NCI-H1048 (cell line): ENCODE data around the gene ELMO1.

Experiments
- DNase-seq: peaks from one replicate; lab custom pipeline; 2025; lab: John Stamatoyannopoulos, UW

The ELMO1 gene

DNA sequence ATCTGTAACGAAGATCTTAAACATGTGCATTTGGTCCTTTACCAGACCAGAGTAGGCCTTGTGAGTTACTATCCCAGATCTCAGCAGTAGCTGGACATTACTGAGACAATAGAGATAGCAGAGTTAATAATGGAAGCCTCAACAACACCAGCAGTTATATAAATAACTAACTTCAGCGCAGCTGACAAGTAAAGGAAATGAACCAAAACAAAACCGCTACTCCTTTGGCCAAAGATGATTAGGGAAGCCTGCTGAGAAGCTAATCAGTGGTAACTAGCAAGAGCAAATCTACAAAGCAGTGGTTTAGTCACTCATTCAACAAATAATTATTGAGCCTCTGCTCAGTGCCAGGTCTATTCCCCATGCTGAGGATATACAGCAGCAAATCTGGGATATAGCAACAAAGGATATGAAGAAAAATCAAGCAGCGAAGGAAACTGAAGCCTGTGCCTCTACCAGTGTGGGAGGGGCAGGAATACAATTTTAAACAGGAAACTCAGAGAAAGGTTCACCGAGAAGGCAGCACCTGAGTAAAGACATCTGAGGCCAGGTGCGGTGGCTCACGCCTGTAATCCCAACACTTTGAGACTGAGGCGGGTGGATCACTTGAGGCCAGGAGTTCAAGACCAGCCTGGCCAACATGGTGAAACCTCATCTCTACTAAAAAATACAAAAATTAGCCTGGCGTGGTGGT, 103.6 kb downstream of the ELMO1 start:
- no peak for DNase-seq

- no peak for DNase-seq
Observed at GRCh38 chr7:37342688-37343471, 105.8 kb downstream of the ELMO1 start.

DNA sequence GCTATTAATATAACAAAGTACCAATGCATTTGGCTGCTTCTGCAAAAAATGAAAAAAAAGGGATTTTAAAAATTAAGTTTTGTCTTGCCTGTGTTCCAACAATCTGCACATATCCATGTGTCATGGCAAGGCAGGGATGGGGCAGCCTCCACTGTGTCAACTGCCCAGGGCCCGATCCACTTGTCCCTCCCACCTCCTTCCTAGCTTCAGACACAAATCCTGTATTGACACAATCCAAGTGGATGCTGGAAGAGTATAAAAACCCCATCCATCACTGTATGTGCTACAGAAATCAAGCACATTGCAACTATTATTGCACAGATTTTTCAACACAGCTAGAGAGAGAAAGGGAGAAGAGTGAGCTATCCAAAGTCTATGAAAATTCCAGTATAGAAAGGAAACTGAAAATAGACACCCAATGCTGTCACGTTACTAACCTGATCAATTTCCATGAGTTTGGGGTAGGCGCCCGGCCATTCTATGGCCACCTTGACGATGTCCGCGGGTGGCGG, 106.4 kb downstream of the ELMO1 start:
- DNase-seq, result no peak

DNA sequence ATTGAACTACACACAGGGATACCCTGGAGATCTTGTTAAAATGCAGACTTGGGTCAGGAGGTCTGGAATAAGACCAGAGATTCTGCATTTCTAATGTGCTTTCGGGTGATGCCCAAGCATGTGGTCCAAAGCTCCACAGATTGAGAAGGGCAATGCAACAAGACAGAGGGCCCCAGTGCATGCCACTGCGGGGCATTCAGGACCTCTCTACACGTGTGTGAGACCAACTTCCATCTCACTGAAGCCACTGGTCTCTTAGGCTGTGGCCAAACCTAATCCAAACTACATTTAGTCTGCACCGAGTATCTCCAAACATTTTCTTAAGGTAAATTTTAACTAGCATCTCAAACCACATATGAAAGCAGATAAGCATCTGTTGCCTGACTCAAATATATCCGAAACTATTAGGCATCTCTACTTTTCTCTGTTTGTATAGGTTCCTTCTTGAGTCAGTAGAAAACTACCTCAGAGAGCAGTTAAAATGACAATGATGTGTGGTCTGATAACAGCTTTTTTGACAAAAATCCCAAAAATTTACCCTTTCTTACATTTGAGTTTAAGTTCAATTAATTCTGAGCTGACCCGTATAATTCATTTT, 107.5 kb downstream of the ELMO1 start:
- no peak for DNase-seq

DNA sequence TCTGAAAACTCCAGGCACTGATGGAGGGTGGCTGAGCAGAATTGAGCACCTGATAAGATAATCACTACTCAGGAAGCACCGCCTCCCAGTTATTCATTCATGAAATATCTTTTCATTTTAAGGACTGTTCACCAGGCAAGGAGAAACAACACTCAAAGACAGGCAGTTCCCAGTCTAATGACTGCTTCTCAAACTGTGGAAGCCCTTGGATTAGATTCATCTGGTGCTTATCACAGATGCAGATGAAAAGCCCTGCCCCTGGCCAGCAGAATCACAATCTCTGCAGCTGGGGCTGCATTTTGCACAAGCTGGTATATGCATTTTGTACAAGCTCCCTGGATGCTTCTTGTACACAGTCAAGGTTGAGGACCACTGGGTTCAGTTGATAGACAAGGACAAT, 109.7 kb downstream of the ELMO1 start:
- DNase-seq, result no peak

GRCh38 chr7:37337522-37337921, 111.1 kb downstream of the ELMO1 start:
- no peak for DNase-seq

GRCh38 chr7:37336259-37336658, 112.4 kb downstream of the ELMO1 start:
- no peak for DNase-seq

DNA sequence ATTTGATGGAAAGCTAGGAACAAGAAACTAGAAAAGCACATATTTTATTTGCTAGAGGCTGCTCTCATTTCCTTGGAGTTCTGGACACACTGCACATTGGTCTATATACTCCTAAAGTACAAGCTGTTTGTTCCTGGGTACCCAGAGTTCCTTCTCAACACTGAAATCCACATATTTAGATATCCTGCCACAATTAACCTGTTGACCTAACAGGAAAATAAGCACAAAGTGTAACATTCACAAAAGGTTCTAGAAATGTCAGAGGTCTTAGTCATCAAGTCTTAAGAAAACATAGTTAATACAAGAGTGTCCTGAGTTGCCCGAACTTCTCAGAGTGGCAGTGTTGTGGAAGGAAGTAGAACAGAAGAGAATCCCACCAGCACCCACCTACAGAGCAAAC, 115.6 kb downstream of the ELMO1 start:
- no peak for DNase-seq

DNA sequence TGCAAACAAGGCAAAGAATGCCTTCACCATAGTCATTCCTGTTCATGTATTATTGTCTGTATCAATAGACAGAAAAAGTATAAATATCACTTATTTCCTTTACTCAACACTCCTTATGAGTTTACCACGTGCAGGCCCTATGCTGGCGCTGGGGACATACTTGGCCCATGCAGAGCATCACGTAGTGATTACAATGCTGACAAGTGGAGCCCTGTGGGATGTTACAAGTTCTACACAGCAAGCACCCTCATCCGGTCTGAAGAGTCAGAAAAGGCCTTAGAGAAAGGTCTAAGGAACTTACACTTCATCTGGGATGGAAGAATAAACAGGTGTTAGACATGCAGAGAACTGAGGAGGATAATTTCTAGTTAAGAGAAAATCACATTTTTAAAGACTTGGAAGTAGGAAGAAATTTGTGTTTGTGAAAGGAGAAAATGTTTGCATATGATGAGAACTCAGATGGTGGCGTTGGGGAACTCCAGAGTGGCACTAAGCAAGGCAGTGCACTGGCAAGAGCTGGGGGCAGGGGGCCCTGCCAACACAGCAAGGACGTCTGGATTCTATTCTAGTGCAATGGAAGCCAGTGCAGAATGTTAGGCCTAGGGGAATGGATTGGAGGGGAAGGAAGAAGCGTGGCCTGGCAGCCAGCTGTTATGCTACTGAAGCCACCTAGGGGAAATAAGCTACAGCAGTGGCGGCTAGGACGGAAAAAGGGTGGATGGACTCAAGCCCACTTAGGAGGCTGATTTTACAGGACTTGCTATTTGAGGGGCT, 116.2 kb downstream of the ELMO1 start:
- no peak for DNase-seq

DNA sequence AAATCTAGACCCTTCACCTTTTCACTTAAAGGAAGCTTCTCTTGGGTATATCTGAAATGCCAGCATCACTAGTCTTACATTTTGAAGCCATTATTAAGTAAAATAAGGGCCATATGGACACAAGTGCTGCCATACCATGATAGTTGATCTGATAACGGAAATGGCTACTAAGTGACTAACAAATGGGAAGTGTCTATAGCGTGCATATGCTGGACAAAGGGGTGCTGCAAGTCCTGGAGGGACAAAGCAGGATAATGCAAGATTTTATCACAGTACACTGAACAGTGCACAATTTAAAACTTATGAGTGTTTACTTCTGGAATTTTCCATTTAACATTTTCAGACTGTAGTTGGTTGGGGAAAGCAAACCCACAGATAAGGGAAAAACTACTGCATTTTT, 117.9 kb downstream of the ELMO1 start:
- DNase-seq, result no peak

DNA sequence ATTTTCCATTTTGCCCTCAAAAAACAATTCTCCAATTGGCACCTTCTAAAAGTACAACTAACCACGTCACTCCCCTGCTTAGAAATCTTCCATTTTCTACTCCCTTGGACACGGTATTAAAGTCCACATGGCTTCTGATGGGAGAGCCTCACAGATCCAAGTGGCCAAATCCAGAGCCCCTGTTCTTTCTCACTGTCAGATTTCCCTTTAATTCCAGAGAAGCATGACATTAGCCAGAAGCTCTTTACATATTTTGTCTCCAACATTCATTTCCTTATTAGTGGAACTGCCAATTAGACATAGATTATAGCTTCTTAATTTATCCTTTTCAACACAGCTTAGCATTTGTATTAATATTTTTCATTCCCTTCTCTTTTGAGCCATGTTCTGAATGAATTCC, 118.7 kb downstream of the ELMO1 start:
- DNase-seq, result no peak

DNA sequence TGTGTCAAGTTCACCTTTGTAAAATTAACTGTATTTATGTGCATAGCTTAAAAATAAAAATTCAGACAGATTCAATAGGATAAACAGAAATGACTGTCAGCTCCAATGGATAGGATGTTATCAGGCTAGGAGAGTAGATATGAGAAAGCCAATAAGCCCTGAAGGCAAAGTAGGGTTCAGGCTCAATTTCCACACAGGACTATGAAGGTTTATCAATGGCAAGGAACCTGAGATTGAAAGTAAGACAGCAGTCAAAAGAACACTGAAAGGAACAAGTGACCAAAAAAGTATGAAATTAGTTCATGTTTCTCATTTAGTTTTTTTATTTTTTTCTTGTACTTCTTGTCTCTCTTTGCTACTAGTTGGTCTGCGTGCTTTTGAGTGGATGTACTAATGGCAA, 121.4 kb downstream of the ELMO1 start:
- no peak for DNase-seq

DNA sequence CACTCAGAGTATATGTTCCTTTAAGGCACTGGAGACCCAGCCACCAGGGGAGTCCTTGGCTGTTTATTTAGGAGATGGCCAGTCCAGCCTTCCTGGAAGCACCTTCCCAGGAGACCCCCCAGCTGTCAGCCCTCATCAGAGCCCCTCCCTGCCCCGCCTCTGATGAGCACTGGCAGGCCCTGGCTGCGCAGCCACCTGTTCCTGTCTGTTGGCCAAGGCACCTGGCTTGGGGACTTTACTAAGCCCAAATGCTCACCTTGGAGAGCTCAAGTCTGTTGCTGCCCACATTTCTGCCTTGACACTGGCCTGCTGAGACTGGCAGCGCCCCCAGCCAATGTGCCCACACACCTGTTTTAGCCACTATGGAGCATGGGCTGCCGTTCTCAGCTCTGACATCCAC, 124.7 kb downstream of the ELMO1 start:
- no peak for DNase-seq

GRCh38 chr7:37322831-37323230, 125.8 kb downstream of the ELMO1 start:
- DNase-seq, result no peak

GRCh38 chr7:37320848-37321468, 127.7 kb downstream of the ELMO1 start:
- no peak for DNase-seq

- DNase-seq, result no peak
Observed at GRCh38 chr7:37320140-37320847, 128.4 kb downstream of the ELMO1 start.

GRCh38 chr7:37318541-37318940, 130.1 kb downstream of the ELMO1 start:
- DNase-seq, result no peak

DNA sequence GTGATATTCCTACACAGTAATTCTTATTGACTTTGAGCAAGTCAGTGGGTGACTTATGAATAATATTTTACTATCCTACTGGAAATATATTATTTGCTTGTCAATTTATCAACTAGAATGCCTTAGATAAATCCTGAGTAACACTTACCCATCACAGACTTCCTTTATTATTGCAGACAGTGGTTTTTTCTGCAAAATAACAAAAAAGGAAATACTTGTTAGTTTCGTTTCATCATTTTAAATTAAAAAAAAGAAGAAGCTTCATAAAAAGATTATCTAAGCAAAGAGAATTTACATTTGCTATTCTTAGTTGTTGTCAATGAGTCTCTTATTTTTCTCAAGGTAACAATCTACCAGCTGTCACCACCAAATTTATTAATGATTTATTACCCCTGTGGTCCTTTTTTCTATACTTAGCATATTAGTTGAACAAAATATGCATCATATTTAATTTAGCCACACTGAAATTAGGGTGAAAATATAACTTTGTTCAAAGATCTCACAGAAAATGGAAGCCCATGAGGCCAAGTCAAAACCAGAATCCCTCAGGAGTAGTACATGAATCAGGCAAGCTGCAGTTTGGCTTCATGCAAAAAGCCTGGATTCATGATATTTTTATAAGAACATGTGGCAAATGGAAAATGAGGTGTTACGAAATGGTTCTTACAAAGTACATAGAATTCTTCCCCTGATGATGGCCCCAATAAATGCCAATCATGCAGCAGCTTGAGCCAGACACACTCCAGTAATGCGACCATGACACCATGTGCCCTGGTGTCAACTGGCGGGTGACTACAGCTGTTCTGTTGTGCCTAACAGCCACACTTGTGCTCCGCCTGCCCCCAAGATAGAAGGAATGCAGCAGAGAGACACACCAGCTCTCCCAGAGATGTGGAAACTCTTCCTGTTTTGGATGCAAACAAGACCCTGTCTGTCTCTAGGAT, 132.6 kb downstream of the ELMO1 start:
- no peak for DNase-seq

DNA sequence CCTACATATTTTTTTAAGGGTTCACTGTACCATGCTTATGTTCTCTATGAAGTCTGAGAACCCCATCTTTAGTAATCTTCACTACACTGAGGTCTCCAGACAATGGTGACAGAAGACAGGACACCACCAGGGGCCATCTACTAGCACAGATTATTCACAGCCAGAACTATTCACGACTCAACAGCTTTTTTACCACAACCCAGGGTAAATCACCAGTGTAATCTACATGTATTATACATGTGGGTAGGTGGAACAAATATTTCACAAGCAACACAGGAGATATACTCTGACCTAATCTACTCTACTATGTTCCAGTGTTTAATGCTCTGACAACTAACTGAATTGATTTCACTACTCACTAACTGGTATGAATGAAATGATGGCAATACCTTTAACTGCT, 136.1 kb downstream of the ELMO1 start:
- DNase-seq, result no peak

DNA sequence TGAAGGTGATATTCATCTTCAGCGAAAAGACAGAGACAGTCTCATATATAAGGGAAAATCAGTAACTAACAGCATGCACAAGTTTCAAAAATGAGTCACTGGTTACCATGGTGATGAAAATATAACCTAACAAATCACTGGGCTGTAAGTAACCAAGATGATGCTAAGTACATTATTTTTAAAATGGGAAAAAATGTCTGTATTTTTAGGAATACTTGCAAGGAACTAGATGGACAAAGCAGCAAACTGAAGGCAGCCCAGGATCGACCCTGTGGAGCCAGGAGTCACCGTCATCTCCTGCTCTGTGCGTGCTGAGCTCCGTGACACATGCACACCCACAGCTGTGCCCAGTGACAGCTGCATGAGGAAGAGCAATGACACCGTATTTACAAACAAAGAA, 137.3 kb downstream of the ELMO1 start:
- no peak for DNase-seq
